ENCODE data around the gene MARK2.
A peak's percentile ranks its signal among the peaks of the same experiment; 100 is the strongest.

MARK2 gene

GRCh38 chr11:63884196-63884932, 45.5 kb downstream of the MARK2 start:
- no peak for DNase-seq

DNA sequence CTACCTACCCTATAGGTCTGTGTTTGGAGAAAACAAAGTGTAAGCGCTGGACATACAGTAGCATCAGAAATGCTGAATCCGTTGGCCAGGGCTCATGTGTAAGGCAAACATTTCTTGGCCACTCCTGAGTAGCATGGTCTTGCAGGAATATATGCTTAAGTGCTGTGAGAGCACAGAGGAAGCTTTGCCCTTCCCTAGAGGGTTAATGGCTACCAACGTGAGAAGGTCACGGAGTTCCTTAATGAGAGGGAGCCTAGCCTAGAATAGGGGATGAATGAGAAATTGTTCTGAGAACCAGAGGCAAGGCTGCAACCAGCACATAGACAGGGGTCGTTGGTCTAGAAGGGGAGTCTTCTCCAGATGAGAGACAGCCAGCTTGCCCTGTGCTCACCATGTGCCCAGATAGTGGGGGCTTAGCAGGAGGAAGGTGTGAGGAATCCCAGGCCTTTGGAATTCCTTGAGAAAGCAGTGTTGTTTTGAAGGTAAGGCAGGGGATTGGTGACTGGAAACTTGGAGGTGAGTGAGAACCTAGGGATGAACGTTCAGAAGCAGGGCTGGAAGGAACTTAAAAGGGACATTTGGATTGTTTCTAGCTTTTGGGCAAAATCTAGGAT, 48.6 kb downstream of the MARK2 start:
- DNase-seq = no peak

GRCh38 chr11:63888170-63889086, 49.5 kb downstream of the MARK2 start:
- DNase-seq = peak in 3 of 4 experiments; percentile 28 to 71 (median 63)

DNA sequence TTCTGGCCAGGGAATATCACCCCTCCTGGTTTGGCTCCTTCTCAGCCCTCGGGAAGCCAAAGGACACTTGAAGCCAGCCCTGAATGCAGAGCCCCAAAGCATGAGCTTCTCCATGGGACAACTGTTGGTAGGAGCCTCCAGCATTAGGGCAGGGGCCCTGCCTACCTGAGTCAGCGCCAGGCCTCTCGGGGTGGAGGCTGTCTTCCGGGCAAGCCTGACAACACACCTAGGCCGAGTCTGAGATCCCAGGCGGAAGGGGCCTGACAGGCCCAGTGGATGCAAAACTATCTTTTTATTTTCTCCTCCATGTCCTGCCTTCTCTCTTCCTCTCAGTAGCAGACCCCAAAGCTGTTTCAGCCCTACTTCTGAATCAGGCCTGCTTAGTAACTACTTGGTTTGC, 50.4 kb downstream of the MARK2 start:
- DNase-seq = no peak

- no peak for DNase-seq
Measured at GRCh38 chr11:63890368-63890767, 51.5 kb downstream of the MARK2 start.

DNA sequence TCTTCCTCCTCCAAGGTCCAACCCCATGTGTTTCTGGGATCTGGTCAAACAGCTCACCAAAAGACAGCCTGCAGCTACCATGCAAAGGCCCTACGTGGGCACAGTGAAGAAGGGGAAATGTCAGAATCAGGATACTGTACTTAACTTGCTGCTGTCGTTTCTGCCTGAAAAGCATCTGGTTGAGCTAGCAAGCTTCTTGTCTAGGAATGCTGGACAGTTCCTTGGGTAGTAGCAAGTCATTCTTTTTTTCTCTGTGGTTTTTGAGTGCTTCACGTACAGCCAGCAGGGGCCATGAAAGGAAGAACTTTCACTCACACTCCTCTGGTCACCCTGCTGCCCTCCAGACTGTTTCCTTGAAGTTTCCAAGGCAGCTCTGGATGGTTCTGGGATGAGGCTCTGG, 53.3 kb downstream of the MARK2 start:
- DNase-seq = no peak

GRCh38 chr11:63893355-63893754, 54.4 kb downstream of the MARK2 start:
- DNase-seq = no peak

DNA sequence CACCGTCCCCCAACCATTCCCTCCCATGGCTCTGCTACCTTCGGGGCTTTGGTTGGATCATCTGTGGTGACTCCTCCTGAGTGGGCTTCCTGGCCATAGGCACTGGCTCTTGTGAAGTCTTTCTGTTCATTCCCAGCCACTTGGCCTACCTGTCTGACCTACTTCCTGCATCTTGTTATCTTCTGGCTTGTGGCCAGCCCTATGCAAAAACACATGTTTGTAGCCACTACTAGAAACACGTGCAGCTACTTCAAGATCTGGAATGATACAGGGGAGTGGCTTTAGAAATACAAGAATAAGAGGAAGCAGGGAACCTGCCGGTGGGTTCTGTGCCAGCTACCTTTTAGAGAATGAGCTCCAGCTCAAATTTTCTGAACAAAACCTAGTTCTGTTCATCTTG, 57.2 kb downstream of the MARK2 start:
- DNase-seq = no peak

GRCh38 chr11:63897459-63898146, 58.7 kb downstream of the MARK2 start:
- no peak for DNase-seq

- DNase-seq = no peak
Measured at GRCh38 chr11:63901660-63902059, 62.8 kb downstream of the MARK2 start.

DNA sequence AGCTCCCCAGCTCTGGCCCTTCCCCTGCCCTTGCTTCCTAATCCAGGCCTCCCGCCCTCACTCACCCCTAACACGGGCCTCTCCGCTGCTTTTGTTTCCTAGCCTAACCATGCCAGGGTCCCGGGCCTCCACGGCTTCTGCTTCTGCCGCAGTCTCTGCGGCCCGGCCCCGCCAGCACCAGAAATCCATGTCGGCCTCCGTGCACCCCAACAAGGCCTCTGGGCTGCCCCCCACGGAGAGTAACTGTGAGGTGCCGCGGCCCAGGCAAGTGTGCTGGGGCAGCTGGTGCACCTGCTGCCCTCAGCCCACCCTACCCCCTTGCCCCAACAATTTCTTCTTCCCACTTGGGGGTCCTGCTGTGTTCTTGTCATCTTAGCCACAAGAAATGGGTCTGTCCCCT, 65.0 kb downstream of the MARK2 start:
- DNase-seq = no peak

DNA sequence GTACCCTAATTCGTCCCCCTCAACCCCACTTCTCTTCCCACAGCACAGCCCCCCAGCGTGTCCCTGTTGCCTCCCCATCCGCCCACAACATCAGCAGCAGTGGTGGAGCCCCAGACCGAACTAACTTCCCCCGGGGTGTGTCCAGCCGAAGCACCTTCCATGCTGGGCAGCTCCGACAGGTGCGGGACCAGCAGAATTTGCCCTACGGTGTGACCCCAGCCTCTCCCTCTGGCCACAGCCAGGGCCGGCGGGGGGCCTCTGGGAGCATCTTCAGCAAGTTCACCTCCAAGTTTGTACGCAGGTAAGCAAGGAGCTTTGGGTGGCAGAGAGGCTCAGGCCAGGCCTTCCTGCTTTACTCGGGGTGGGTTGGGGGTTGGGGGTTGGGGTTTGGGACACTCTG, 65.8 kb downstream of the MARK2 start:
- DNase-seq = no peak

DNA sequence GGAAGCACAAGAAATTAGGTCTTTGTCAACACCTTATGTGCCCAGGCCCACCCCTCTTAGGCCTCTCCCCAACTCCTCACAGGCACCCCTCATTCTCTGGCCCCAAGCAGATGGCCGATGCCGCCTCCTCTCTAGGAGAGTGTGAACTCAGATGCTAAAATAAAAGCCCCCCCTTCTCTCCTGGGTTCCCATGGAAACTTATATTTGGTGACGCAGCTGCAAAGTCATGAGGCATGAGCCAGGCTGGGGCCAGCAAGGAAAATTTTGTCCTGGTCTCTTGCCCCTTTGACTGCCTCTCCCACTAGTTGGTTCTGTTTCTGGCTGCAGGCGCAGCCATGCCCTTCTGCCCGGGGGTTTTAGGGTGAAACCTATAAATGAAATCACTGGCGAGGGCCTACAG, 66.3 kb downstream of the MARK2 start:
- DNase-seq = no peak

- DNase-seq = no peak
Measured at GRCh38 chr11:63906087-63906486, 67.2 kb downstream of the MARK2 start.

DNA sequence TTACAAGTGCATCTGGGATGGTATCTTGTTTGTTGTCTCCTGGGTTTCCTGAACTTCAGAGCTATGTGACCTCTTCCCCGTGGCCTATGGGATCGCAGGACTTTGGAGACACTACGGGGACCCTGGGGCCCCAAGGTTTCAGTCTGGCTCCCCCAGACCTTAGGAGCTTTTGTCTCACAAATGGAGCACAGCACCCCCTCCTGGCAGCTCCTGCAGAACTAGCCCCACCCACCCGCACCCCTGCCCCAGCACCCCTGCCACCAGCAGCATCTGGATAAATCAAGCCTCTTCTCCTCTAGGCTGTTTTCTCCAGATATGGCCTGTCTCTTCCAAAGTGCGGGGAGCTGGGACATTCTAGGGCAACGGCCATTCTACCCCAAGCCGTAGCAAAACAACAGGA, 67.7 kb downstream of the MARK2 start:
- peak in 3 of 4 experiments; percentile 16 to 60 (median 42) for DNase-seq

DNA sequence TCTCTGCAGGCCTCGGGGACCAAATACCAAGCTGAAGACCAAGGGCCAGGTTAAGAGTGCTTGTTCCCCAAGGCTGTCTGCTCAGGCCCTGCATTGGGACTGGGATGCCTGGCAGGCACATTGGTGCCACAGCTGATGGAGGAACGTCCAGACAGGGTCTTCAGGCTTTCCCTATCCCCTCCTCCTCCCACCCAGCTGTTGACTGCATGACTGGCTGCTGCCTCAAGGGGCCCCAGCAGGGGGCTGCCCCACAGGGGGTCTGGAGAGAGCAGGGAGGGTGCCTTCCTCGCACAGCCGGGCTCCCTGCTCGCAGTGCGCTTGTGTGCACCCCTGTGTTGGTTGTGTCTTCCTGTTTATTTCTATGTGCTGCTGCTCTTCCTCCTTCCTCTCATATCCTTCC, 68.2 kb downstream of the MARK2 start:
- no peak for DNase-seq

GRCh38 chr11:63907808-63908530, 69.1 kb downstream of the MARK2 start:
- no peak for DNase-seq

DNA sequence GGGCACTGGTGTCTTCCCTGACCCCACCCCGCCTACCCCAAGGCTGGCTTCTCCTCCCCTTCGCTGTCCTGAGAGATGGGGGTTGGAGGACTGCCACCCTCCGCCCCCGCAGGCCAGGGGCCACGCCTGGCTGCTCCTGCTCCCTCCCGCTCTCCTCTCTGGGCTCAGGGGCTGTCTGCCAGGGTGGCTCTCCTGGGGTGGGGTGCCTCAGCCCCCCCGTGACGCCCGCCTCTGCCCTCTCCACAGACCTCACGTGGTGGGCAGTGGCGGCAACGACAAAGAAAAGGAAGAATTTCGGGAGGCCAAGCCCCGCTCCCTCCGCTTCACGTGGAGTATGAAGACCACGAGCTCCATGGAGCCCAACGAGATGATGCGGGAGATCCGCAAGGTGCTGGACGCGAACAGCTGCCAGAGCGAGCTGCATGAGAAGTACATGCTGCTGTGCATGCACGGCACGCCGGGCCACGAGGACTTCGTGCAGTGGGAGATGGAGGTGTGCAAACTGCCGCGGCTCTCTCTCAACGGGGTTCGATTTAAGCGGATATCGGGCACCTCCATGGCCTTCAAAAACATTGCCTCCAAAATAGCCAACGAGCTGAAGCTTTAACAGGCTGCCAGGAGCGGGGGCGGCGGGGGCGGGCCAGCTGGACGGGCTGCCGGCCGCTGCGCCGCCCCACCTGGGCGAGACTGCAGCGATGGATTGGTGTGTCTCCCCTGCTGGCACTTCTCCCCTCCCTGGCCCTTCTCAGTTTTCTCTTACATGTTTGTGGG, 69.9 kb downstream of the MARK2 start:
- DNase-seq = no peak

DNA sequence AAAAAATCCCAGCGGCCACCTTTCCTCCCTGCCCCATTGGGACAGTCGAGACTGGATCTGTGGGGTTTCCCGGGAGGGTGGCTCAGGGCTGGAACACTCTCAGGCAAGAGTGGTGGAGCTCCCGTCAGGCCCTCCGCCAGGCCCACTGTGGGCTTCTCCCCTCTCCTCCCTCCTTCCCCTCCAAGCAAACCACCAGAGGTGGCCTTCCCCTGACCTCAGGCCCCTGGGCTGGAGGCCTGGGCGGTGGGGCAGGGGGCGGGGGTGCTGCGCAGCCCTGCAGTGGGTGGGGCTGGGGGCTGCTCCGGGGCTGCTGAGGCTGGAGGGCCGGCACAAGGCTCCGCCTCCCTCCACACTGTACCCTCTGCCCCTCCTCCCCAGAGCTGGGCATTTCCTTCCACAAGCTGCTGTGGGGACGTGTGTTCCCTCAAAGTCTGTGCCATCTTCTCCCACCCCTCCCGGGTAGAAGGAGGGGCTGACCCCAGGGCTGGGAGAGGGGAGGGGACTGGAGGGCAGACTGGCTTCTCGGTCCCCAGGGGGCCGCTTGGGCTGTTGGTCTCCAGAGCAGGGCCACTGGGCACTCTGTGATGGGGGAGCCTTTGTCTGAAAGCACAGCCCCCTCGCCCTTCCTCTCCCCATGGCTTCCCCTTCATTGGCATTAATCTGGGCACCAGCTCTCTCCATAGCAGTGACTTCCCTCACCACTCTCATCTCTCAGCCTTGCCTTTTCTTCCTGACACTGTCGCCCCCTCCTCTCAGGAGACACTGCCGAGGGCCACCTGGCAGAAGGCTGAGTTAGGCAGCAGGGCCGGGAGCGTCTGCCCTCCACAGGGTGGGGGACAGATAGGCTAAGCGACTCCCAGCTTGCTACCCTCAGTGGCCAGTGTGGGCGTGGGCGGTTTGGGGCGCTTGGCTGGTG, 70.9 kb downstream of the MARK2 start:
- no peak for DNase-seq

- no peak for DNase-seq
Measured at GRCh38 chr11:63910675-63911074, 71.8 kb downstream of the MARK2 start.
